Measurements from ENCODE around the gene UMODL1.

Gene UMODL1

GRCh38 chr21:42071146-42071737, at the start of gene UMODL1:
Gene UMODL1, plus strand, starts transcription at chr21:42071317. Its CDS starts 0 bp downstream, at chr21:42071317.
- DNase-seq (ENCODE audit: low read depth): no peak

- DNase-seq (ENCODE audit: low read depth): no peak
Observed at GRCh38 chr21:42021371-42022090, 49.6 kb upstream of the UMODL1 start.

- DNase-seq (ENCODE audit: low read depth): no peak
Observed at GRCh38 chr21:42022091-42022430, 49.1 kb upstream of the UMODL1 start.

- no peak for DNase-seq (ENCODE audit: low read depth)
Observed at GRCh38 chr21:42022906-42023305, 48.2 kb upstream of the UMODL1 start.

- DNase-seq (ENCODE audit: low read depth): peak; percentile 32
Observed at GRCh38 chr21:42025376-42026081, 45.6 kb upstream of the UMODL1 start.

- no peak for DNase-seq (ENCODE audit: low read depth)
Observed at GRCh38 chr21:42026082-42026435, 45.1 kb upstream of the UMODL1 start.

GRCh38 chr21:42027085-42027821, 43.9 kb upstream of the UMODL1 start:
- no peak for DNase-seq (ENCODE audit: low read depth)

GRCh38 chr21:42027822-42028765, 43.0 kb upstream of the UMODL1 start:
- DNase-seq (ENCODE audit: low read depth): no peak

GRCh38 chr21:42028766-42029425, 42.2 kb upstream of the UMODL1 start:
- DNase-seq (ENCODE audit: low read depth): no peak

GRCh38 chr21:42030311-42030710, 40.8 kb upstream of the UMODL1 start:
- DNase-seq (ENCODE audit: low read depth): no peak

- DNase-seq (ENCODE audit: low read depth): no peak
Observed at GRCh38 chr21:42031241-42031640, 39.9 kb upstream of the UMODL1 start.

GRCh38 chr21:42031816-42032215, 39.3 kb upstream of the UMODL1 start:
- DNase-seq (ENCODE audit: low read depth): no peak

- no peak for DNase-seq (ENCODE audit: low read depth)
Observed at GRCh38 chr21:42032266-42032665, 38.9 kb upstream of the UMODL1 start.

- DNase-seq (ENCODE audit: low read depth): no peak
Observed at GRCh38 chr21:42032968-42033367, 38.1 kb upstream of the UMODL1 start.

- no peak for DNase-seq (ENCODE audit: low read depth)
Observed at GRCh38 chr21:42036313-42036712, 34.8 kb upstream of the UMODL1 start.

GRCh38 chr21:42037516-42037915, 33.6 kb upstream of the UMODL1 start:
- no peak for DNase-seq (ENCODE audit: low read depth)

- no peak for DNase-seq (ENCODE audit: low read depth)
Observed at GRCh38 chr21:42037943-42038342, 33.2 kb upstream of the UMODL1 start.

- no peak for DNase-seq (ENCODE audit: low read depth)
Observed at GRCh38 chr21:42038393-42038792, 32.7 kb upstream of the UMODL1 start.

GRCh38 chr21:42038826-42039425, 32.2 kb upstream of the UMODL1 start:
- DNase-seq (ENCODE audit: low read depth): no peak

- peak; percentile 63 for DNase-seq (ENCODE audit: low read depth)
Observed at GRCh38 chr21:42039470-42039901, 31.6 kb upstream of the UMODL1 start.
